Ishikawa (cell line): Measurements from ENCODE around the gene CD9.

Source experiments
- CEBPB ChIP-seq: IDR thresholded peaks from 2 replicates; pipeline ENCODE4 v1.6.1; 2012
- CREB1 ChIP-seq: IDR thresholded peaks from 2 replicates; pipeline ENCODE4 v1.6.1; 2012; ENCODE audit warnings: low read depth
- EGR1 ChIP-seq: IDR thresholded peaks from 2 replicates; pipeline ENCODE4 v1.6.1; 2012
- EP300 ChIP-seq: IDR thresholded peaks from 2 replicates; pipeline ENCODE4 v1.6.1; 2012; ENCODE audit warnings: borderline replicate concordance
- FOXM1 ChIP-seq: IDR thresholded peaks from 2 replicates; pipeline ENCODE4 v1.6.1; 2012; ENCODE audit warnings: low read depth, borderline replicate concordance
- NFIC ChIP-seq: IDR thresholded peaks from 2 replicates; pipeline ENCODE4 v1.6.1; 2012
- RAD21 ChIP-seq: IDR thresholded peaks from 2 replicates; pipeline ENCODE4 v1.6.1; 2012; ENCODE audit warnings: low read depth
- TAF1 ChIP-seq: IDR thresholded peaks from 2 replicates; pipeline ENCODE4 v1.6.1; 2012; ENCODE audit warnings: low read depth, mild to moderate bottlenecking
- TCF12 ChIP-seq: IDR thresholded peaks from 2 replicates; pipeline ENCODE4 v1.6.1; 2012; ENCODE audit warnings: low read depth
- TEAD4 ChIP-seq: IDR thresholded peaks from 2 replicates; pipeline ENCODE4 v1.6.1; 2012
- YY1 ChIP-seq: IDR thresholded peaks from 2 replicates; pipeline ENCODE4 v1.6.1; 2012; ENCODE audit warnings: low read depth
- ZBTB7A ChIP-seq: IDR thresholded peaks from 2 replicates; pipeline ENCODE4 v1.6.1; 2012; ENCODE audit warnings: low read depth
- TF ChIP-seq, protein P1 (sequence below): IDR thresholded peaks from 2 replicates; pipeline ENCODE4 v1.6.1; 2012
- TF ChIP-seq, protein P2 (sequence below): IDR thresholded peaks from 2 replicates; pipeline ENCODE4 v1.6.1; 2012
- TF ChIP-seq, protein P3 (sequence below): IDR thresholded peaks from 2 replicates; pipeline ENCODE4 v1.6.1; 2012; ENCODE audit warnings: low read depth, mild to moderate bottlenecking

Gene CD9

DNA sequence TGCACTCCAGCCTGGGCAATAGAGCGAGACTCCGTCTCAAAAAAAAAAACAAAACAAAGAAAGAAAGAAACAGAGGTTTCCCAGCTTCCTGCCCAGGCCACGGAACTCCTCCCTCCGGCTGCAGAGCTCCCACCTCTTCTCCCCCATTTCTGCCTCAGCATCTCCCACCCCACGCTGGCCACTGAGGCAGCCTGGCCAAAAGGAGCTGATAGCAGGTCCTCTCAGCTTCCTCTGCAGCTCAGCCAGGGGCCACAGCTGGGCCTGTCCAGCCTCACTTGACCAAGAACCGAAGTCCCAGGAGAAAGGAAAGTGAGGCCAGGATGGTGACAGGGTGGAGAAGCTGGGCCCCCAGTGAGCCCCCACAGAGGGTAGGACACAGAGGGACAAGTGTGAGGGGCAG, 33.4 kb upstream of the CD9 start:
- TF ChIP-seq FOXM1, result no peak
- no peak for TF ChIP-seq CEBPB
- TF ChIP-seq TCF12, result no peak
- TF ChIP-seq NFIC, result no peak
- no peak for TF ChIP-seq EP300
- TF ChIP-seq, protein P1, sequence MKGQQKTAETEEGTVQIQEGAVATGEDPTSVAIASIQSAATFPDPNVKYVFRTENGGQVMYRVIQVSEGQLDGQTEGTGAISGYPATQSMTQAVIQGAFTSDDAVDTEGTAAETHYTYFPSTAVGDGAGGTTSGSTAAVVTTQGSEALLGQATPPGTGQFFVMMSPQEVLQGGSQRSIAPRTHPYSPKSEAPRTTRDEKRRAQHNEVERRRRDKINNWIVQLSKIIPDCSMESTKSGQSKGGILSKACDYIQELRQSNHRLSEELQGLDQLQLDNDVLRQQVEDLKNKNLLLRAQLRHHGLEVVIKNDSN, result no peak
- TF ChIP-seq RAD21, result no peak
- no peak for TF ChIP-seq YY1
- no peak for TF ChIP-seq ZBTB7A
- TF ChIP-seq, protein P2, sequence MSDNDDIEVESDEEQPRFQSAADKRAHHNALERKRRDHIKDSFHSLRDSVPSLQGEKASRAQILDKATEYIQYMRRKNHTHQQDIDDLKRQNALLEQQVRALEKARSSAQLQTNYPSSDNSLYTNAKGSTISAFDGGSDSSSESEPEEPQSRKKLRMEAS, result no peak
- TF ChIP-seq CREB1, result no peak
- no peak for TF ChIP-seq EGR1
- TF ChIP-seq TAF1, result no peak
- no peak for TF ChIP-seq TEAD4

DNA sequence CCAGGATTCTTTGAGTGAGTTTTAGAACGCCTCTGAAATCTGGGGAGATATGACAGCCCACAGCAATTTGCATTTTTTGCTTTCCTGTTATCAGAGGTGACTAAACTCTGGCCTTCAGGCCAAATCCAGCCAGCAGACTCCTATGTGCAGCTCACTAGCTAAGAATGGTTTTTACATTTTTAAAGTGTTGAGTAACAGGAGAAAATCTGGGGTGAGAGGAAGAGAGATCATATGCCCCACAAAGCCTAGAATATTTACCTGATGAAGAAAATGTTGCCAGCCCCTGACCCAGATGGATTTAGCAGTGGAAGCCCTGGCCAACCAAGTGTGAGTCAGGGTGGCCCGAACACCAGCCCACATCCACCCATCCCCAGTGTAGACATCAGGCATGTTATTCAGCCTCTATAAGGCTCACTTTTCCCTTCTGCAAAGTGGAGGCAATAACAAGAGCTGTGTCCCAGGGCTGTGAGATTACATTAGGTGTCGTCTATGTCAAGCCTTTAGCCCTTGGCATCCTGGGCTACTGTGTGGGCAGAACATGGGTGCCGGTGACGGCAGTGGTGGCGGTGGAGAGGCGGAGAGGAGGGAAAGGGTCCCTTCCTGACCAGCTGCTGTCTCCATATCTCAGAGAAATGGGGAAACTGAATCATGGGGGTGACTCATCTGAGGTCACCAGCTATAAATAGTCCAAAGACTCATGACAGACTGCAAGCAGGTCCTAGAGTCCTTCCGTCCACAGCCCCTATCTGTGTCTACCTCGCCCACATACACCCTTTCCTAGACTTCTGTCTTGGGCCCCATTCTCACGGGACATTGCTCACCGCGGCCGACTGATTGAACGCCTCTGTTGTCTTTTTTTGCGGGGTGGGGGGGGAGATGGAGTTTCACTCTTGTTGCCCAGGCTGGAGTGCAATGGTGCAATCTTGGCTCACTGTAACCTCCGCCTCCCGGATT, 32.6 kb upstream of the CD9 start:
- TF ChIP-seq, protein P2, result no peak
- TF ChIP-seq TAF1, result no peak

DNA sequence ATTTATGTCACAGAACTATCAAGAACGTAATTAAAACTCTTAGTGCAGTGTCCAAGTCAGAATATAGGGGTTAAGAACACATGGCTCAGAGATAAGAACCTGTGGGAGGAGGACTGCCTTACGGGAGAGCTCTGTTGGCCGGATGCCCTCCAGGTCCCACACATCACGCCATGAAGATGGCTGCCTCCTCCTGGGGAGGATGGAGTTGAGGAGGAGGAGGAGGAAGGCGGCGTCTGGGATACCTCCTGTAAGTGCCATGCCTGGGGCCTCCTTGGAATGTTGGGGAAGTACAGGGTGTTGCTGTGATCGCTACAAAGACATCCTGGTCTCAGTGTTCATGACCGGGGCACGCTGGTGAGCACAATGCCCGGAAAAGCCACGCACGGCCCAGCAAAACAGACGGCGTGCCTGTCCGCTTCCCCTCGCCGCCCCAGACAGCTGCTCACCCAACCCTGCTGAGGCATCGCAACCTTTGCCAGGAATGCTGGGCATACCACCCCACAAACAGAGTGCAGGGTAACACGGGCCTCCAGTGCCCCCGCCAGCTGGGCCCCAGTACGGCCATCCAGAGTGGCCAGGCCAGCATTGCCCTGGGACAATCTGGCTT, 28.7 kb upstream of the CD9 start:
- TF ChIP-seq RAD21 (no peak), EGR1 (no peak), FOXM1 (no peak), CEBPB (no peak), TEAD4 (no peak), TCF12 (no peak), YY1 (no peak)
- TF ChIP-seq, protein P3, sequence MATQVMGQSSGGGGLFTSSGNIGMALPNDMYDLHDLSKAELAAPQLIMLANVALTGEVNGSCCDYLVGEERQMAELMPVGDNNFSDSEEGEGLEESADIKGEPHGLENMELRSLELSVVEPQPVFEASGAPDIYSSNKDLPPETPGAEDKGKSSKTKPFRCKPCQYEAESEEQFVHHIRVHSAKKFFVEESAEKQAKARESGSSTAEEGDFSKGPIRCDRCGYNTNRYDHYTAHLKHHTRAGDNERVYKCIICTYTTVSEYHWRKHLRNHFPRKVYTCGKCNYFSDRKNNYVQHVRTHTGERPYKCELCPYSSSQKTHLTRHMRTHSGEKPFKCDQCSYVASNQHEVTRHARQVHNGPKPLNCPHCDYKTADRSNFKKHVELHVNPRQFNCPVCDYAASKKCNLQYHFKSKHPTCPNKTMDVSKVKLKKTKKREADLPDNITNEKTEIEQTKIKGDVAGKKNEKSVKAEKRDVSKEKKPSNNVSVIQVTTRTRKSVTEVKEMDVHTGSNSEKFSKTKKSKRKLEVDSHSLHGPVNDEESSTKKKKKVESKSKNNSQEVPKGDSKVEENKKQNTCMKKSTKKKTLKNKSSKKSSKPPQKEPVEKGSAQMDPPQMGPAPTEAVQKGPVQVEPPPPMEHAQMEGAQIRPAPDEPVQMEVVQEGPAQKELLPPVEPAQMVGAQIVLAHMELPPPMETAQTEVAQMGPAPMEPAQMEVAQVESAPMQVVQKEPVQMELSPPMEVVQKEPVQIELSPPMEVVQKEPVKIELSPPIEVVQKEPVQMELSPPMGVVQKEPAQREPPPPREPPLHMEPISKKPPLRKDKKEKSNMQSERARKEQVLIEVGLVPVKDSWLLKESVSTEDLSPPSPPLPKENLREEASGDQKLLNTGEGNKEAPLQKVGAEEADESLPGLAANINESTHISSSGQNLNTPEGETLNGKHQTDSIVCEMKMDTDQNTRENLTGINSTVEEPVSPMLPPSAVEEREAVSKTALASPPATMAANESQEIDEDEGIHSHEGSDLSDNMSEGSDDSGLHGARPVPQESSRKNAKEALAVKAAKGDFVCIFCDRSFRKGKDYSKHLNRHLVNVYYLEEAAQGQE, result no peak

DNA sequence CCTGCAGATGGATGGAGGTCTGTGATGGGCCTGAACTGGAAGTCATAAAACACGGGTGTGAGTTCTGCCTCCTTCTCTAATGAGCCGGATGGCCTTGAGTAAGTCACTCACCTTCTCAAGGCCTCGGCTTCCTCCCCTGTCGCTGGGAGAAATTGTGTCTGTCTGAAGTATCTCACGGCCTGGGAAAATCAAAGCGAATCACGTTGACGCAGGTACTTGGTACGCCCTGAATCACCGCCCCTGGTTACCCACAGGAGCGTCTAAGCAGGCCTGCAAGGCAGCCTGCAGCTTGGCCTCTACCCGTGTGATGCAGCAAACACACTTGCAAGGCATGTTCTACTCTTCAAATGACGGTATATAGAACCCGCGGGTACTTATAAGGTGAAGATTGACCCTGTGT, 28.1 kb upstream of the CD9 start:
- TF ChIP-seq CREB1 (no peak), TAF1 (no peak), TCF12 (no peak), EP300 (no peak), NFIC (no peak), TEAD4 (no peak), RAD21 (no peak), YY1 (no peak), EGR1 (no peak), FOXM1 (no peak), ZBTB7A (no peak)
- TF ChIP-seq, protein P3, result no peak
- TF ChIP-seq, protein P2, result no peak
- TF ChIP-seq, protein P1, result no peak

DNA sequence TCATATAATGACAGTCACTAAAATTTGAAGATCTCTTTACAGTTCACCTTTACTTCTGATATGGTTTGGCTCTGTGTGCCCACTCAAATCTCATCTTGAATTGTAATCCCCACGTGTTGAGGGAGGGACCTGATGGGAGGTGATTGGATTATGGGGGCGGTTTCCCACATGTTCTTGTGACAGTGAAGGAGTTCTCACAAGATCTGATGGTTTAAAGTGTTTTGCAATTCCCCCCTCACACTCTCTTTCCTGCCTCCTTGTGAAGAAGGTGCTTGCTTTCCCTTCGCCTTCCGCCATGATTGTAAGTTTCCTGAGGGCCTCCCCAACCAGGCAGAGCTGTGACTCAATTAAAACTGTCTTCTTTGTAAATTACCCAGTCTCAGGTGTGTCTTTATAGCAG, 27.3 kb upstream of the CD9 start:
- TF ChIP-seq TCF12, result no peak
- no peak for TF ChIP-seq TAF1
- TF ChIP-seq, protein P1, result no peak
